ENCODE data around the gene CLIC1. TPM values are rescaled to one million over a fixed set of nuclear protein-coding genes. Genes with fewer than 3 reads are reported as not detected.
A peak's percentile ranks its signal among the peaks of the same experiment; 100 is the strongest.
"Not testable (repeated sequence)": the region's sequence is repeated elsewhere in the genome, so short reads cannot be mapped to it uniquely, and the experiment has no call there.

CLIC1 gene
- polyA plus RNA-seq, 3 donors = 140 to 335 (median 301) TPM

DNA sequence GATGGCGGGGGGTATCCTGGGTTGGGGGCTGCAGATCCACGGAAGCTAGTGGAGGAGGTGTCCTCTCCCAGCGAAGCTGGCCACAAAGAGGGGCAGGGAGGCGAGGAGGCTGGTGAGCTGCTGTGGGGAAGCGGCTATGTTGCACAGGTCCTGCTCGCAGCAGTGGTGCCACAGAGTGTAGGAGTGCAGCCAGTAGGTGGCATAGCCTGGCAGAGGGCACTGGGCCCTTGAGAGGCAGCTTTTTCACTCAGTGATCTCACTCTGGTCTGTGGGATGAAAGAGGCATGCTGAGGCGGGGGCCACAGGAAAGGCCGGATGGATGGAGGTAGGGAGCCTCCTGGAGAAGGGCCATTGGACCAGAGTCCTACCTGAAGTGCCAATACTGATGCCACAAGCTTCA, 24.0 kb downstream of the CLIC1 start:
- 76 to 80% (median 77%) methylated on average over 6 to 8 of the region's 8 CpGs for WGBS, 3 donors
- H3K27ac ChIP-seq (ENCODE audit: low read depth, low read length) = no peak overlapping the region

DNA sequence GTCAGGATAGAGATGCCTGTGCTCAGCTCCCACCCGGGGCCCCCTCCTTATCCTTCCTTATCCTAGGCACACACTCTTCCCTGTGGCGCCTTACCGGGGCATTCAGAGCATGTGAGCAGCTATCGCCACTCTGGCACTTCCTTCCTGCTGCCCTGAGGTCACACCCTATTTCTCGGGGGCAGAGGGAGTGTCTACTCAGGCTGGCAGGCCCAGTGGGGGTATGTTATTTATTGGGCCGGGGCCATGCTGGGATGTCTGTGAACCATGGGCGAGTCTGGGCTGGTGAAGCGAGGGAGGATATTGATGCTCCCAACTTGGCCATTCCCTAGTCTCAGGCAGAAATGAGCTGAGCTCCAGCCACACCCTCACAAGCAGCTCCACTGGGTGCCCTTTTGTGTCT, 25.1 kb downstream of the CLIC1 start:
- no peak overlapping the region for H3K27ac ChIP-seq (ENCODE audit: low read depth, low read length)
- WGBS, 3 donors = 40 to 62% (median 43%) methylated on average over 8 of the region's 8 CpGs

DNA sequence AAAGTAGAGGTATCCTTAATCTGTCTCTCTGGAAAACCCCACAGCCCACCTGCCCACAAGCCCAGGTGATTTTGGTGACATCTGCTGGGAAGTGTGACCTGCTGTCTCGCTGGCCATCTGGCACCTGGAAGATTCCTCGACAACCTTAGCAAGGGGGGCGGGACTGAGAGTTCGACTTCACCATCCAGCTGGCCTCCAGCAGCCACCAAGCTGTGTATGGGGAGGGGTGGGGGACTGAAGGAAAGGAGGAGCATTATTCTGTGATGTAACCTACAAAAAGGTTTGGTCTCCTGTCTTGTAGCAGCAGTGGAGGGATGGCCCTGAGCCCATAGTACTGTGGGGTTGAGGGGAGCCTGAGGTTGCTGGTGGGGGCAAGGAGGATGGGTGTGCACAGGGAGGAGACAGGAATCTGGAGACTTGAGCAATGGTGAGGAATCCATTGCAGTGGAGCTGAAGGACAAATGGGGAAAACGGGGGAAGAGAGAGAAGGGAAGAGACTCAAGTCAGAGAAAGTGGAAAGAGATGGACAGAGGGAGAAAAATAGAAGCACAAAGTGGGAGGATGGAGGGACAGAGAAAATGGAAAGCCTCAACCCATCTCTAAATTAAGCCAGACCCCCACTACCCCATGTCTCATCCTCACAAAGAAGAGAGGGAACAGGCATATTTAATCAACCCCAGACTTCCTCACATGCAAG, 25.7 kb downstream of the CLIC1 start:
- no peak overlapping the region for H3K27ac ChIP-seq (ENCODE audit: low read depth, low read length)
- WGBS, 3 donors = 47 to 66% (median 66%) methylated on average over 5 of the region's 5 CpGs

- not testable (repeated sequence) for H3K27ac ChIP-seq (ENCODE audit: low read depth, low read length)
- 85 to 90% (median 89%) methylated on average over 11 of the region's 11 CpGs for WGBS, 3 donors
Measured at GRCh38 chr6:31709157-31709556, 27.2 kb downstream of the CLIC1 start.

- H3K27ac ChIP-seq (ENCODE audit: low read depth, low read length) = no peak overlapping the region
- 89 to 98% (median 97%) methylated on average over 3 of the region's 3 CpGs for WGBS, 3 donors
Measured at GRCh38 chr6:31708224-31708623, 28.1 kb downstream of the CLIC1 start.

DNA sequence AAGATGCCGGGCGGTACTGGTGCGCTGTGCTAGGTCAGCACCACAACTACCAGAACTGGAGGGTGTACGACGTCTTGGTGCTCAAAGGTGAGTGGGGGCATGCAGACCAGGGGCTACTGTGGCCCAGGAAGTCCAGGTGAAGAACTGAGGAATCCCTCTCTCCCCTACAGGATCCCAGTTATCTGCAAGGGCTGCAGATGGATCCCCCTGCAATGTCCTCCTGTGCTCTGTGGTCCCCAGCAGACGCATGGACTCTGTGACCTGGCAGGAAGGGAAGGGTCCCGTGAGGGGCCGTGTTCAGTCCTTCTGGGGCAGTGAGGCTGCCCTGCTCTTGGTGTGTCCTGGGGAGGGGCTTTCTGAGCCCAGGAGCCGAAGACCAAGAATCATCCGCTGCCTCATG, 28.6 kb downstream of the CLIC1 start:
- 76 to 86% (median 85%) methylated on average over 10 of the region's 10 CpGs for WGBS, 3 donors
- H3K27ac ChIP-seq (ENCODE audit: low read depth, low read length) = no peak overlapping the region

- no peak within 1 kb of the TSS for H3K27ac ChIP-seq (ENCODE audit: low read depth, low read length)
- 50 to 60% (median 55%) methylated on average over 3 of the region's 3 CpGs for WGBS, 3 donors
Measured at GRCh38 chr6:31706599-31706998, 29.7 kb downstream of the CLIC1 start, which contains the start of gene LY6G6F. TSS of gene LY6G6F (plus strand) at chr6:31706866. CDS start at chr6:31706907, 41 bp downstream.

GRCh38 chr6:31705931-31706330, 30.4 kb downstream of the CLIC1 start:
- 89 to 92% (median 90%) methylated on average over 5 to 6 of the region's 6 CpGs for WGBS, 3 donors
- H3K27ac ChIP-seq (ENCODE audit: low read depth, low read length) = no peak overlapping the region

DNA sequence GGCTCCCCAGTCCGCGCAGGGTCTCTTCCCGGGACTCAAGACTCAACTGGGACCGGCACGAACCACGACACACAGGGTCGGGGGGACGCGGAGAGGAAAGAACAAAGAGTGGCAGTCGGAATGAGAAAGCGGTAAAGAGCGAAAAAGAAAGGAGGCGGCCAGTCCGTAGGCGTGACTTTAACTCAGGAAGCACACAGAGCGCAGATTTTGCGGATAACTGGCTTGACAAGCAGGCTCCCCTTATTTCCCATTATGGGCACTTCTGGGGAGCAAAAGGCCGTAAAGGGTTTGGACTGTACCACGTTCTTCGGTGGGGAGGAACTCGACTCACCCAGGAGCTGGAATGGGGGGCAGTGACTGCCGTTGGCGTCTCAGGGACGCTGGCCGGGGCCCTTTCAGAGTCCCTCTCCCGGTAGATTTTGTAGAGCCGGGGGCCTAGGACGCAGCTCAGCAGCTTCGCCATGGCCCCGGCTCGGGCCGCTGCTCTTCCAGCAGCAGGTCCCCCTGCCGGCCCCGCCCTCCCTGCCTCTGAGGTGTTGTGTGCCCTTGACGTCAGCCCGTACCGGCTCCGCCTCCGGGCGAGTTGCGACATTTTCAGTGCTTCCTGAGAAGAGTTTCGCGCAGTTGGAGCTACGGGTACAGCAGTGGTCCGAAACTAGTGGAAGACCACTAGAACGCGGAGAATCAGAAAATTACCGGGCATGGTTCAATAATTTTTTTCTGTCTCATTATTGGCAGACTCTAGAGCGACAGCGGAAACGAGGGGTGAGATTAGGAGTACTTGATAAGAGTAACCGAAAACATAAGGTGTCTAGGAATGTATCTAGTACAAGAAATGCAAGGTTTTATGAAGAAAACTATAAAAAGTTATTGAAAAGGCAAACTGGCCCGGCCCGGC, 33.3 kb downstream of the CLIC1 start, which contains the start of gene ABHD16A:
TSS of gene ABHD16A (minus strand) at position 506 of the 898 bp plus-strand sequence. CDS start at position 463, 43 bp downstream.
- 1 to 2% (median 1%) methylated on average over 54 of the region's 54 CpGs for WGBS, 3 donors
- peak within 1 kb of the TSS; percentile 93 for H3K27ac ChIP-seq (ENCODE audit: low read depth, low read length)

DNA sequence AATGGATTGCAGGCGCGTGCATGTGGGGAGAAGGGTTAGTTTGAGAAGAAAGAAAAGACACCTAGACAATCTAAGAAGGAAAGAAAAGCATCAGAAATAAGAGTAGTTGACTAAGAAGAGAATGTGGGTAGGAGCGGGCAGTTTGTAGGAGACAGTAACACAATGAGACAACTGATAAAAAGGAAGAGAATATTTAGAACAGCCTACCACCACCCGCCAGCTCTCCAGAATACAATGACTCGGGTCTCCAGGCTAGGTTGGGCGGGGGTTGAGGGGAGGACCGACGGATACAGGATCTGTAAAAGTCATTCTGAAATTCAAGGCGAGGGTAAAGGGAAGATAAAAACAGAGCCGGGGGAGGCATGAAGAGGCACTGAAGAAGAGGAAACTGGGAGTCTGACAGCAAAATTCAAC, 33.9 kb downstream of the CLIC1 start:
- 0 to 3% (median 1%) methylated on average over 10 of the region's 10 CpGs for WGBS, 3 donors
- H3K27ac ChIP-seq (ENCODE audit: low read depth, low read length) = peak overlapping the region; percentile 93

- no peak overlapping the region for H3K27ac ChIP-seq (ENCODE audit: low read depth, low read length)
- WGBS, 3 donors = 27 to 33% (median 30%) methylated on average over 7 of the region's 7 CpGs
Measured at GRCh38 chr6:31701666-31702404, 34.5 kb downstream of the CLIC1 start.

GRCh38 chr6:31700740-31701401, 35.5 kb downstream of the CLIC1 start:
- WGBS, 3 donors = 60 to 87% (median 84%) methylated on average over 5 of the region's 5 CpGs
- H3K27ac ChIP-seq (ENCODE audit: low read depth, low read length) = no peak overlapping the region

GRCh38 chr6:31697555-31697954, 38.8 kb downstream of the CLIC1 start:
- WGBS, 3 donors = 39 to 61% (median 42%) methylated on average over 3 of the region's 3 CpGs
- H3K27ac ChIP-seq (ENCODE audit: low read depth, low read length) = no peak overlapping the region

GRCh38 chr6:31693535-31693934, 42.8 kb downstream of the CLIC1 start:
- no peak overlapping the region for H3K27ac ChIP-seq (ENCODE audit: low read depth, low read length)
- 89 to 90% (median 89%) methylated on average over 6 of the region's 6 CpGs for WGBS, 3 donors

- WGBS, 3 donors = 88 to 93% (median 89%) methylated on average over 9 of the region's 9 CpGs
- H3K27ac ChIP-seq (ENCODE audit: low read depth, low read length) = no peak overlapping the region
Measured at GRCh38 chr6:31692886-31693285, 43.4 kb downstream of the CLIC1 start.

DNA sequence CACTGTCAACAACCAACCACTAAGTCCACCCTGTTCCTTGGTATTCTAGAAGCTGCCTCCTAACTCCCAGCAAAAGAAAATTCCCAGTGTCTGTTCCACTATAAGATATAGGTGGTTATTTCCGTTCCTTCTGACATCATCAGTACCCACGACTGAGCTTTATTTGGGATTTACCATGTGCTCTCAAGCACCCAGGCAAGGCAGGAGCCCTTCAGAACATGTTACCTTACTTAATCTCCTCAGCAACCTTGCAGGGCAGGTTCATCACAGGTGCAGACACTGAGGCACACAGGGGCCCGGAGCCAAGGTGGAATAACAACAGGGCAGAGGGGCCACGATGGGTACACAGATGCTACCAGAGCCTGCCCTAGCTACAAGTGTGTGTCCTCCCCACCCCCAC, 44.0 kb downstream of the CLIC1 start:
- 83 to 91% (median 87%) methylated on average over 4 of the region's 4 CpGs for WGBS, 3 donors
- H3K27ac ChIP-seq (ENCODE audit: low read depth, low read length) = no peak overlapping the region

DNA sequence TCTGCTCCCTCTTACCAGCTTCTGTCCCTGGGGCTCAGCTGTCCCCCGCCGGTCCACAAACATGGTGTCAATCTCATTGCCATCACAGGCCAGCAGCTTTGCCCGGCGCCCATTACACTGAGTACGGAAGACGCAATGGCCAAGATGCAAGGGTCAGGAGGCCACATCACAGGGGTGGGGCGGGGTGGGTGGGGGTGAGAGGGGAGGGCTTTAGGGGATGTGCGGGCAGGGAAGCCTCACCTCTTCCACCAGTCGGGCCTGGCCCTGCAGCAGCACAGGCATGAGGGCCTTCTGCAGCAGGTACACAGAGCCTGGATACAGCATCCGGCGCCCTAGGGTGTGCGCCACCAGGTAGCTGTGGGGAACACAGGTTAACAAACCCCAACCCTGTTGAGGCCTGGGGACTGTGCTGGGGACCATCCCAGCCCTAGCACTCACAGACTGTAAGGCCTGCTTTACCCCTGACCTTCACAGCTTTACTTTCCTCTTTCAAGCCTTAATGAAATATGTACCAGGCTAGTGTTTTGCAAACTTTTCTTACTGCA, 44.7 kb downstream of the CLIC1 start:
- 95 to 96% (median 96%) methylated on average over 11 to 12 of the region's 12 CpGs for WGBS, 3 donors
- no peak overlapping the region for H3K27ac ChIP-seq (ENCODE audit: low read depth, low read length)

DNA sequence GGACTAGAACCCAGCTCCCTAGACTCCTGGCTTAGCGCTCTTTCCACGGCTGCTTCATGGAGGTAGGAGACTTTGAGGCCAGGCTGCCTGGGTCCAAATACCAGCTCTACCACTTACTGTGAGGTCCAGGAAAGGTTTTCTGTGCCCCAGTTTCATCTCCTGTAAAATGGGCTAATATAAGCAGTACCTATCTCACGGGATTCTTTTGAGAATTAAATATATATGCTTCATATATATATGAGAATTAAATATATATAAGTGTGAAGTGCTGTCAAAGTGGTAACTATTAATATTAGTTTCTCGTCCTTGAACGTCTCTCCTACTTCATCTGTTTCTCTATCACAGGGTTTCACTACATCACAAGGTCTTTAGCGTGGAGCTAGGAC, 45.3 kb downstream of the CLIC1 start:
- 92 to 94% (median 94%) methylated on average over 6 of the region's 6 CpGs for WGBS, 3 donors
- H3K27ac ChIP-seq (ENCODE audit: low read depth, low read length) = no peak overlapping the region
